ENCODE data around the gene BEST2. TPM values are rescaled to one million over a fixed set of nuclear protein-coding genes. Genes with fewer than 3 reads are reported as not detected.
A peak's percentile ranks its signal among the peaks of the same experiment; 100 is the strongest.
"Not testable (repeated sequence)": the region's sequence is repeated elsewhere in the genome, so short reads cannot be mapped to it uniquely, and the experiment has no call there.

The BEST2 gene
- total RNA-seq, 1 donor from 2014 or later: not detected

GRCh38 chr19:12788042-12788681 is 36.6 kb downstream of the BEST2 start:
- DNase-seq: no peak

GRCh38 chr19:12788682-12789097 is 37.1 kb downstream of the BEST2 start:
- DNase-seq: peak; percentile 82

GRCh38 chr19:12789098-12789903 is 37.7 kb downstream of the BEST2 start:
- DNase-seq: no peak

GRCh38 chr19:12789904-12790619 is 38.5 kb downstream of the BEST2 start:
- peak; percentile 96 for DNase-seq

- no peak for DNase-seq
Measured at GRCh38 chr19:12790628-12791344, 39.2 kb downstream of the BEST2 start.

DNA sequence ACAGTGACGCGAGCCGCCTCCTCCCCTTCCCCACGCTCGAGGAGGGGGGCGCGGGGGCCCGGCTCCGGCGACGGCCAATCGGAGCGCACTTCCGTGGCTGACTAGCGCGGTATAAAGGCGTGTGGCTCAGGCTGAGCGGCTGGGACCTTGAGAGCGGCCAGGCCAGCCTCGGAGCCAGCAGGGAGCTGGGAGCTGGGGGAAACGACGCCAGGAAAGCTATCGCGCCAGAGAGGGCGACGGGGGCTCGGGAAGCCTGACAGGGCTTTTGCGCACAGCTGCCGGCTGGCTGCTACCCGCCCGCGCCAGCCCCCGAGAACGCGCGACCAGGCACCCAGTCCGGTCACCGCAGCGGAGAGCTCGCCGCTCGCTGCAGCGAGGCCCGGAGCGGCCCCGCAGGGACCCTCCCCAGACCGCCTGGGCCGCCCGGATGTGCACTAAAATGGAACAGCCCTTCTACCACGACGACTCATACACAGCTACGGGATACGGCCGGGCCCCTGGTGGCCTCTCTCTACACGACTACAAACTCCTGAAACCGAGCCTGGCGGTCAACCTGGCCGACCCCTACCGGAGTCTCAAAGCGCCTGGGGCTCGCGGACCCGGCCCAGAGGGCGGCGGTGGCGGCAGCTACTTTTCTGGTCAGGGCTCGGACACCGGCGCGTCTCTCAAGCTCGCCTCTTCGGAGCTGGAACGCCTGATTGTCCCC is 39.9 kb downstream of the BEST2 start, which contains the start of gene JUNB:
TSS of gene JUNB (plus strand) at position 142 of the 706 bp plus-strand sequence. CDS start at position 428, 286 bp downstream.
- DNase-seq: peak; percentile 99

- peak; percentile 65 for DNase-seq
Measured at GRCh38 chr19:12792051-12792852, 40.7 kb downstream of the BEST2 start.

- no peak for DNase-seq
Measured at GRCh38 chr19:12792853-12793289, 41.3 kb downstream of the BEST2 start.

GRCh38 chr19:12793290-12794195 is 42.0 kb downstream of the BEST2 start:
- DNase-seq: peak; percentile 96

- DNase-seq: no peak
Measured at GRCh38 chr19:12794196-12794941, 42.8 kb downstream of the BEST2 start.

DNA sequence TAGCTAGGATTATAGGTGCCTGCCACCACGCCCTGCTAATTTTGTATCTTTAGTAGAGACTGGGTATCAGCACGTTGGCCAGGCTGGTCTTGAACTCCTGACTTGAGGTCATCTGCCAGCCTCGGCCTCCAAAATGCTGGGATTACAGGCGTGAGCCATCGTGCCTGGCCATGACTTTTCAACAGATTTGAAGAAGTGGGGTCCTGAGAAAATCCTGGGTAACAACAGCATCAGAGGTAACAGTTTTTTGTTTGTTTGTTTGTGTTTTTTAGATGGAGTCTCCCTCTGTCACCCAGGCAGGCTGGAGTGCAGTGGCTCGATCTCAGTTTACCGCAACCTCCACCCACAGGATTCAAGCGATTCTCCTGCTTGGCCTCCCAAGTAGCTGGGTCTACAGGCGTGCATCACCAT is 43.4 kb downstream of the BEST2 start:
- no peak for DNase-seq

DNA sequence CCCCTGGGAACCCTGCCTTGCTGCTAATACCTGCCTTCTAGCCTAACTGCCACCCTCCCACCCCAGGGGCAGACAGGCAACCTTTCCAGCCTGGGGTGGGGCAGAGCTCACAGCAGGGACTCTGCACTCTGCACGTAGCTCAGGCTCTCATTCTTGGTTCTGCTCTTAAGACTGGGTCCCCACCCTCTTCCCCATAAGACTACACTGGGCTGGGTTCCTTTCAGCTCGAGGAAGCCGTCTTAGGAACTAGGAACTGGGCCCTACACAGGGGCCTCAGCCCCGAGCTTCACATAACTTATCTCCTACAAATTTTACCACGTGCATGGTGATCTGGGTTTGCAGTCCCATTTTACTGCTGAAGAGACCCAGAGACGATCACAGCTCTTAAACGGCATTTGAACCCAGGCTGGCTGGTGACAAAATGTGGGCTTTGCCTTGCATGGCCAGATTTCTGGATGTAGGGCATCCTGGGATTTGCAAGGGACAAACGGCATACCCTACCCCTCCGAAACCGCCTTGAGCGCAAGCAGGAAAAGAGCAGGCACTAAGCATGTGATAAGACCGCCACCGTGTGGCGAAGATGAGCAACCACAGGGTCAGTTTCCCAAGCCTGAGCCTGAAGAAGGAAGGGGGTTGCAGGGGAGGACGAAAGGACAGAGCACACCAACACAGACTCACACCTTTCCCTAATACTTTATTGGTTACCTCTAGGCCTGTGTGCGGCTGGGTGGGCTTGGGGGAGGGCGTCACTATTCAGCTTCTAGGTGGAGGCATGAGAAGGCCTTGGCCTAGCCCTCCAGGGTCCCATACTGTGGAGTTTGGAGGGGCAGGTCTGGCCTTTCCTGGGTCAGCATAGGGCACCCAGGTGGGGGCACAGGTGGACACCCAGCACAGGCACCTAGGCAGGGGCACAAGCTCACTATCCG is 44.8 kb downstream of the BEST2 start:
- DNase-seq: peak; percentile 89

DNA sequence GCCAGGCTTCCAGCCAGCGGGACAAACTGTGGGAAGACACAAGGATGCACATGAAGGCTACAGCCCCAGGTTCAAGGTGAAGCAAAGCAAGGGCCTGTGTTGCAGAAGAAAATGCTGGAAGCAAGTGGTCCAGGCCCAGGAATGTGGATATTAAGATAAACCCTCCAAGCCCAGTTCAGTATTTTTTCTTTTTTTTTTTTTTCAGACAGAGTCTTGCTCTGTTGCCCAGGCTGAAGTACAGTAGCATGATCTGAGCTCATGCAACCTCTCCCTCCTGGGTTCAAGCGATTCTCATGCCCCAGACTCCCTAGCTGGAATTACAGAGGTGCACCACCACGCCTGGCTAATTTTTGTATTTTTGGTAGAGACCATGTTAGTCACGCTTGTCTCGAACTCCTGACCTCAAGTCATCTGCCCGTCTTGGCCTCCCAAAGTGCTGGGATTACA is 45.6 kb downstream of the BEST2 start:
- DNase-seq: no peak

GRCh38 chr19:12797607-12798006 is 46.0 kb downstream of the BEST2 start:
- not testable (repeated sequence) for DNase-seq

DNA sequence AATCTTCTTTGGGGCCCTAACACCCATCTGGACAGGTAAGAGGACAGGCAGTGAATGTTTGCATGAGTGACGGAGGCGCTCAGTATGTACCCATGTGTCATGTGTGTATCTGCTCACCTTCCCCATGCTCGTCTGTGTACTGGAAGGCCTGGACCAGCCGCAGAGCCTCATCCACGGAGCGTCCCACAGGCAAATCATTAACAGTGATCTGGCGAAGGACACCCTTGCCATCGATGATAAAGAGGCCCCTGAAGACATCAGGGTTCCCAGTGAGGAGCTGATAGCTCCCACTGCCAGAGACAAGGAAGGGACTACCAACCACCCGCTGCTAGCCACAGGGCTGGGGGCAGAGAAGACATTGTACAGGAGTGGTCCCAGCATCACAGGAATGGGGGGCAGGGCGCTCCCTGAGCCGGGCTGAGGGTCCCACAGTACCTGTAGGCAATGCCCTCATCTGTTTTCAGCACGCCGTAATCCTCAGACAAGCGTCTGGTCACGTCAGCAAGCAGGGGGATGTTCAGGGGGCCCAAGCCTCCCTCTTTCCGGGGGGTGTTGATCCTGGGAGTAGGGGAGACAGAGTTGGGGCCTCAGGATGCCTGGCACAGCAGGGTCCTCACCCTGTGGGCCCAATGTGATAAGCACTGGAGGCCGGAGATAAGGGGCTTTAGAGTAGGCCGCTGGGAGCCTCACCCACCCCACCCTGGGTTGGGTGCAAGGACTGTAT is 48.3 kb downstream of the BEST2 start:
- no peak for DNase-seq

DNA sequence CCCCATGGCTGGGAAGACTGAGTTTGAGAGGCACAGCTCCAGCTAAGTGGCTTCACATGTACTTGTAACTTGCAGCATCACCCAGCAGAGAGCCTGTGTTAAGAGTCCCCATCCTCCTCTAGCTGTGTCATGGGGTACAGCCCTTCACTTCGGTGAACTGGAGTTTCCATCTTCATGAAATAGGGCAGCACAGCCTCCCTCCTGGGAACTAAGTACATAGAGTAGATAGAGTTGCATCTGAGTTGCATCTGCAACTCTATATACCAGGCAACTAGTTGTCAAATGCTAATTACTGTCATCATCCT is 48.8 kb downstream of the BEST2 start:
- no peak for DNase-seq

GRCh38 chr19:12800923-12801465 is 49.4 kb downstream of the BEST2 start:
- no peak for DNase-seq

All from dermis blood vessel endothelial cell (primary cell).